H1 (cell line): ENCODE results near the gene QSOX2. TPM values are rescaled to one million over a fixed set of nuclear protein-coding genes. Genes with fewer than 3 reads are reported as not detected.

Source experiments
- BACH1 ChIP-seq: IDR thresholded peaks from 2 replicates; pipeline ENCODE4 v1.6.1; 2012; ENCODE audit warnings: low read length, improper control_type of control experiment
- BCL11A ChIP-seq, 2 experiments: IDR thresholded peaks; one replicate each; pipeline ENCODE4 v1.6.1; 2011; ENCODE audit warnings: low read depth in 2 of 2, low read length in 2 of 2, mild to moderate bottlenecking in 2 of 2
- CBX8 ChIP-seq: fragments of 300-800, 300-1000 bp; sonication (generic); IDR thresholded peaks from 2 replicates; pipeline ENCODE4 v1.7.1; 2016; ENCODE audit warnings: low read depth, low read length, borderline replicate concordance
- EGR1 ChIP-seq: IDR thresholded peaks from 2 replicates; pipeline ENCODE4 v1.6.1; 2011; ENCODE audit warnings: low read depth, low read length, borderline replicate concordance
- EP300 ChIP-seq, 2 experiments: IDR thresholded peaks; 1 replicate in 1 of 2; 2 replicates in 1 of 2; pipeline ENCODE4 v1.6.1; 2011 to 2012; ENCODE audit warnings: low read depth in 2 of 2, low read length in 2 of 2, mild to moderate bottlenecking in 2 of 2, borderline replicate concordance in 1 of 2, inconsistent platforms in 1 of 2, moderate library complexity in 1 of 2
- EZH2 ChIP-seq: fragments of 200-600 bp; sonication (generic); IDR thresholded peaks from 2 replicates; pipeline ENCODE4 v1.7.1; 2012; ENCODE audit warnings: low read depth, mild to moderate bottlenecking, moderate library complexity, low read length, inconsistent platforms; ENCODE audit not compliant: severe bottlenecking
- GABPA ChIP-seq: IDR thresholded peaks from 2 replicates; pipeline ENCODE4 v1.6.1; 2011; ENCODE audit warnings: mild to moderate bottlenecking, low read length, moderate library complexity, borderline replicate concordance; ENCODE audit not compliant: insufficient read depth
- HDAC6 ChIP-seq: IDR thresholded peaks from one replicate; pipeline ENCODE4 v1.7.1; 2012; ENCODE audit warnings: low read depth, mild to moderate bottlenecking, inconsistent platforms, low read length, moderate library complexity
- JUN ChIP-seq: IDR thresholded peaks from 2 replicates; pipeline ENCODE4 v1.6.1; 2011; ENCODE audit warnings: low read depth, mild to moderate bottlenecking, improper control_type of control experiment, low read length
- KDM1A ChIP-seq: fragments of 200-600, 300-600 bp; sonication (generic); IDR thresholded peaks from 2 replicates; pipeline ENCODE4 v1.7.1; 2016; ENCODE audit warnings: mild to moderate bottlenecking, low read length, borderline replicate concordance
- NANOG ChIP-seq: IDR thresholded peaks from 2 replicates; pipeline ENCODE4 v1.6.1; 2011; ENCODE audit warnings: low read length, low read depth, mild to moderate bottlenecking, inconsistent platforms; ENCODE audit not compliant: insufficient read depth, poor library complexity, severe bottlenecking
- RBBP5 ChIP-seq: IDR thresholded peaks from 2 replicates; pipeline ENCODE4 v1.7.1; 2012; ENCODE audit warnings: low read depth, mild to moderate bottlenecking, inconsistent platforms, low read length, moderate library complexity, borderline replicate concordance
- RFX5 ChIP-seq: IDR thresholded peaks from 2 replicates; pipeline ENCODE4 v1.6.1; 2011; ENCODE audit warnings: low read depth, low read length, improper control_type of control experiment, borderline replicate concordance
- RNF2 ChIP-seq: fragments of 200-900, 300-1000 bp; sonication (generic); IDR thresholded peaks from 2 replicates; pipeline ENCODE4 v1.7.1; 2016; ENCODE audit warnings: borderline replicate concordance, low read depth, mild to moderate bottlenecking, antibody characterized with exemption, low read length; ENCODE audit not compliant: poor library complexity, severe bottlenecking; ENCODE audit errors: missing control alignments
- SIN3A ChIP-seq, 2 experiments: IDR thresholded peaks in 1 of 2; conservative IDR thresholded peaks in 1 of 2; 2 replicates each; pipeline ENCODE4 v1.6.1; 2011 to 2012; ENCODE audit warnings: low read length in 2 of 2, improper control_type of control experiment in 1 of 2, low read depth in 1 of 2, mild to moderate bottlenecking in 1 of 2
- SIRT6 ChIP-seq: IDR thresholded peaks from one replicate; pipeline ENCODE4 v1.7.1; 2012; ENCODE audit warnings: low read length, inconsistent platforms
- SP1 ChIP-seq: IDR thresholded peaks from 2 replicates; pipeline ENCODE4 v1.6.1; 2011; ENCODE audit warnings: low read depth, low read length
- SP2 ChIP-seq: IDR thresholded peaks from 2 replicates; pipeline ENCODE4 v1.6.1; 2012; ENCODE audit warnings: mild to moderate bottlenecking, low read length, inconsistent platforms
- SUZ12 ChIP-seq: fragments of 200-600 bp; sonication (generic); IDR thresholded peaks from 2 replicates; pipeline ENCODE4 v1.6.1; 2012; ENCODE audit warnings: mild to moderate bottlenecking, inconsistent platforms, low read length, moderate library complexity, mixed read lengths
- TBP ChIP-seq: IDR thresholded peaks from 2 replicates; pipeline ENCODE4 v1.6.1; 2011; ENCODE audit warnings: low read depth, low read length, improper control_type of control experiment
- TCF12 ChIP-seq: IDR thresholded peaks from 2 replicates; pipeline ENCODE4 v1.6.1; 2011; ENCODE audit warnings: low read depth, mild to moderate bottlenecking, low read length
- TEAD4 ChIP-seq: IDR thresholded peaks from 2 replicates; pipeline ENCODE4 v1.6.1; 2012; ENCODE audit warnings: low read depth, low read length, inconsistent platforms, mixed read lengths
- polyA plus RNA-seq, 7 experiments: library from polyadenylated mRNA; depleted of rRNA in 3 of 7; stranded (reverse) in 5 of 7; unstranded in 2 of 7; fragments of >200 nt in 5 of 7; fragments of 200-250 nt in 2 of 7; gene quantifications; 1 replicate in 5 of 7; 2 replicates in 1 of 7; 4 replicates in 1 of 7; pipeline versions ENCODE4 v1.2.1 to v1.2.3, GENCODE V29; 2011 to 2013; ENCODE audit warnings: missing spikeins in 2 of 7, mixed read lengths in 2 of 7
- total RNA-seq: library from RNA; stranded (reverse); fragmentation: NEBNext Ultra II Directional; extraction: Animal tissue kit (Norgen Biotek cat#: 25700); gene quantifications from 2 replicates; pipeline ENCODE4 v1.2.1, GENCODE V29; 2021
- TF ChIP-seq, protein P1 (sequence below): IDR thresholded peaks from 2 replicates; pipeline ENCODE4 v1.6.1; 2012; ENCODE audit warnings: inconsistent platforms

QSOX2 gene
- total and polyA plus RNA-seq, 2 of the 8 experiments (the other 6 are each of a cell fraction or from before 2014, with no cell fraction given), result 18.0 to 28.6 TPM

DNA sequence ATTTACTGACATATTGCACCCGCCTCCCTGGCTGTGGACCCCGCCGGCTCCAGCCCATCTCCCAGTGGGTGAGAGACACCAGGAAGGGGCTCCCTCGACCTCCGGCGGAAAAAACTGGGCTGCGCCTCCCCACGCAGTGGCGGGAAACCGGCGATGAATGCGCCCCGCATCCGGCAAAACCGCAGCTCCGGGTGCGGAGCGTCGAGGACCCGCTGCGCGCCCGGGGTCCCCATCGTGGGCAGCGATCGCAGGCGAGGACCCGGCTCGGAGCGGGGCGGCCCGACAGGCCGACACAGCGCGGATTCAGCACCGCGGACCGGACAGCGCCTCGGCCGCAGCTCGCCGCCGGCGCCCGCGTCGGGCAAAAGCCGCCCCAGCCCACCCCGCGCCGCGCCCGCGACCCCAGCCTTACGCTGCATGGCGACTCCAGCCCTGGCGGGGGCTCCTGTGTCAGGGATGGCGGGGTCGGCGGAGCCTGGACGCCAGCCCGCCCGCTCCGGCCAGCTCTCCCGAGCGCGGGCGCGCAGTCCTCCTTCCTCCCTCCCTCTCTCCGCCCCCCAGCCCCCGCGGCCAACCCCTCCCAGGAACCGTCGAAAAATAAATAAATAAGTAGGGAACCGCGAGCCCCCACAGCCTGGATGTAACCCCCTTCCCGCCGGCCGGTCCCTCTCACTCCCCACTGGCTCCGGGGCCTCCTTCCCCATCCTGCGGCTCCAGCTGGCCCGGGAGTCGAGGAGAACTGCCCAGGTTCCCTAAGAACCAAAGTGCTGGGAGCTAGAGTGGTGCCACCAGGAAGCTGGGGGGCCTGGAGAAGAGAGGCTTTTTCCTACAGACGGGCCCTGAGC lies 43.8 kb downstream of the QSOX2 start (continued):
- TF ChIP-seq EP300 (IDR thresholded peaks at IDR 0.05; ENCODE audit: borderline replicate concordance in 1 of 2, low read depth in 2 of 2, low read length in 2 of 2) (peak in 1 of 2 experiments; percentile 21; a peak in 1 of 3 replicates), EZH2 (peak; percentile 65), SIRT6 (no peak), KDM1A (no peak), RBBP5 (no peak), GABPA (peak; percentile 86), SIN3A (conservative IDR thresholded peaks at IDR 0.05 in 1 of 2, IDR thresholded peaks at IDR 0.05 in 1 of 2; ENCODE audit: low read depth in 1 of 2, low read length in 2 of 2) (peak; percentile 75 to 96; a peak in 2 of 4 replicates), SP1 (no peak), TEAD4 (no peak), RFX5 (no peak), NANOG (no peak), JUN (no peak), RNF2 (no peak), CBX8 (no peak), EGR1 (no peak), TBP (no peak), BCL11A (IDR thresholded peaks at IDR 0.05; ENCODE audit: low read depth in 2 of 2, low read length in 2 of 2) (no peak), BACH1 (peak; percentile 18; the same call in 1 of the 2 replicates), HDAC6 (no peak), SP2 (no peak), TCF12 (no peak), SUZ12 (peak; percentile 86)
- TF ChIP-seq, protein P1, sequence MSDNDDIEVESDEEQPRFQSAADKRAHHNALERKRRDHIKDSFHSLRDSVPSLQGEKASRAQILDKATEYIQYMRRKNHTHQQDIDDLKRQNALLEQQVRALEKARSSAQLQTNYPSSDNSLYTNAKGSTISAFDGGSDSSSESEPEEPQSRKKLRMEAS, result peak; percentile 44; the same call in 1 of the 2 replicates
